Right forelimb (tissue), 1 donor: ENCODE measurements around the gene RPS5.
A peak's percentile ranks its signal among the peaks of the same experiment; 100 is the strongest.
"Not testable (repeated sequence)": the region's sequence is repeated elsewhere in the genome, so short reads cannot be mapped to it uniquely, and the experiment has no call there.

Experiments
- DNase-seq: peaks from one replicate; pipeline ENCODE4 v3.0.0-alpha.2; 2018

RPS5 gene

DNA sequence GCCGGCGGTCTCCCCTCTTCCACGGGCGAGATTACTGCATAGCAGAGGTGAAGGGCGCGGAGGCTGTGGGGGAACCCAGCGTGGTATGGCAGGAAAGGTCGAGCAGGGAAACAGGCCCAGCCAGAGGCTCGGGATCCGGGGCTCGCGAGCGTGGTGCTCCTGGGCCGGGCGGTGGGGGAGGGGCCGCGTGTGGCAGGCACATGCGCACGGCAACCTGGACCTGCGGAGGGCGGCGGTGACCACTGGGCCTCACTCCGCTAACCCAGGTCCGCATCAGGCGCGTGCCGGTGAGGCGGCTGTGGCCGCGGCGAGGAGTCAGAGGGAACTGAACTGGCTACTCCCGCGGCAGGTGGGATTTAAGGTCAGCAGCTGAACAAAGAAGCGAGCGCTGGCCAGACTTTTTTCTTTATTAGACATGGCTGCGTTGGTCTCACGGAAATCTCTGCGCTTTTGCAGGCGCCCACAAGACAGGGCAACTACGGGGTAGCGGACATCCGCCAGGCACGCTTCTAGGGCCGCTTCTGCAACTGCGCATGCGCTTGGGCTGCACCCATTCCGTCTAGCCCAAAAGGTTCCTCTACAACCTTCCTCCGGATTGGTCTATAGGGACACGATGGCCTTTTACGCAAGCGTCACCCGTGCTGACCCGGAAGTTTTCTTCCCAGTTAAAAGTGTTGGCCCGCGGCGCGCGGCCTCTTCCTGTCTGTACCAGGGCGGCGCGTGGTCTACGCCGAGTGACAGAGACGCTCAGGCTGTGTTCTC is at the start of gene RPS5:
TSS of gene RPS5 (plus strand) at position 694 of the 762 bp plus-strand sequence. CDS start 869 bp downstream, outside the sequence.
- peak; percentile 95 for DNase-seq

DNA sequence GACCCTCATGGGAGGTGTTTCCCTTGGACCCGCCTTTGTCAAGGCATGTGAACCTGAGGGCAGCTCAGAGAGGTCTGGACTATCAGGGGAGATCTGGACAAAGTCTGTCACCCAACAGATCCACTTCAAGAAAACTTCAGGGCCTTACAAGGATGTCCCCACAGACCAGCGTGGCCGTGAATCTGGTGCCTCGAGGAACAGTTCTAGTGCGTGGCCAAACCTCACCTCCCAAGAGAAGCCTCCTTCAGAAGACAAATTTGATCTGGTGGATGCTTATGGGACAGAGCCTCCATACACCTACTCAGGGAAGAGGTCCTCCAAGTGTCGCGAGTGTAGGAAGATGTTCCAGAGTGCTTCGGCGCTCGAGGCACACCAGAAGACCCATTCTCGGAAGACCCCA is 48.7 kb upstream of the RPS5 start:
- DNase-seq: no peak

DNA sequence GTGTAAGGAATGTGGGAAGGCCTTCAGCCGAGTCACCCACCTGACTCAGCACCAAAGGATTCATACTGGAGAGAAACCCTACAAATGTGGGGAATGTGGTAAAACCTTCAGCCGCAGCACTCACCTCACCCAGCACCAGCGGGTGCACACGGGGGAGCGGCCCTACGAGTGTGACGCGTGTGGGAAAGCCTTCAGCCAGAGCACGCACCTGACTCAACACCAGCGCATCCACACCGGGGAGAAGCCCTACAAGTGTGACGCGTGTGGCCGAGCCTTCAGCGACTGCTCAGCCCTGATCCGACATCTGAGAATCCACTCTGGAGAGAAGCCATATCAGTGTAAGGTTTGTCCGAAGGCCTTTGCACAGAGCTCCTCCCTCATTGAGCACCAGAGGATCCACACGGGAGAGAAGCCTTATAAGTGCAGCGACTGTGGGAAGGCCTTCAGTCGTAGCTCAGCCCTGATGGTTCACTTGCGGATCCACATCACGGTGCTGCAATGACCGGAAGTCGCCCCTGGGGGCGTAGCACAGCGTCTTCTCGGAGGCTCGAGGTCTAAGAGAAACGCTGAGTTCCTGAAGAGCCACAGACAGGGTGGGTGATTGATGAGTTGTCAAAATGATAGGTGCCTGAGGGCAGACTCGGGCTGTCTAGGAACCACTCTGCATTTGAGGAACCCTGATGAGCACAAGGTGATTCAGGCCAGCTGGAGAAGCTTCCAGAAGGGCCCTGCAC is 48.1 kb upstream of the RPS5 start:
- no peak for DNase-seq

DNA sequence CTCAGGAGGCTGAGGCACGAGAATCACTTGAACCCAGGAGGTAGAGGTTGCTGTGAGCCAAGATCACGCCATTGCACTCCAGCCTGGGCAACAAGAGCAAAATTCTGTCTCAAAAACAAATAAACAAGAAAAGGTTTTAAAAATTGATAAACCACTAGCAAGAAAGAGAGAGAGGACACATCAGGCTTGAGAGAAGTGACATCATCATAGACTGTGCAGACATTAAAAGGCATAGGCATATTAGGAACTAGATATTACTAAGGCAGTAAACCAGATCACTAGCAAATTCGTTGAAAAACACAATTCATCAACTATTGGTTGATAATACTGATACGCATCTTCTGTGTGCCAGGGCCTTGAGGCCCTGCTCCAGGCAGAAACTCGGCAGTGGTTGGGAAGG is 41.5 kb upstream of the RPS5 start:
- DNase-seq: no peak

DNA sequence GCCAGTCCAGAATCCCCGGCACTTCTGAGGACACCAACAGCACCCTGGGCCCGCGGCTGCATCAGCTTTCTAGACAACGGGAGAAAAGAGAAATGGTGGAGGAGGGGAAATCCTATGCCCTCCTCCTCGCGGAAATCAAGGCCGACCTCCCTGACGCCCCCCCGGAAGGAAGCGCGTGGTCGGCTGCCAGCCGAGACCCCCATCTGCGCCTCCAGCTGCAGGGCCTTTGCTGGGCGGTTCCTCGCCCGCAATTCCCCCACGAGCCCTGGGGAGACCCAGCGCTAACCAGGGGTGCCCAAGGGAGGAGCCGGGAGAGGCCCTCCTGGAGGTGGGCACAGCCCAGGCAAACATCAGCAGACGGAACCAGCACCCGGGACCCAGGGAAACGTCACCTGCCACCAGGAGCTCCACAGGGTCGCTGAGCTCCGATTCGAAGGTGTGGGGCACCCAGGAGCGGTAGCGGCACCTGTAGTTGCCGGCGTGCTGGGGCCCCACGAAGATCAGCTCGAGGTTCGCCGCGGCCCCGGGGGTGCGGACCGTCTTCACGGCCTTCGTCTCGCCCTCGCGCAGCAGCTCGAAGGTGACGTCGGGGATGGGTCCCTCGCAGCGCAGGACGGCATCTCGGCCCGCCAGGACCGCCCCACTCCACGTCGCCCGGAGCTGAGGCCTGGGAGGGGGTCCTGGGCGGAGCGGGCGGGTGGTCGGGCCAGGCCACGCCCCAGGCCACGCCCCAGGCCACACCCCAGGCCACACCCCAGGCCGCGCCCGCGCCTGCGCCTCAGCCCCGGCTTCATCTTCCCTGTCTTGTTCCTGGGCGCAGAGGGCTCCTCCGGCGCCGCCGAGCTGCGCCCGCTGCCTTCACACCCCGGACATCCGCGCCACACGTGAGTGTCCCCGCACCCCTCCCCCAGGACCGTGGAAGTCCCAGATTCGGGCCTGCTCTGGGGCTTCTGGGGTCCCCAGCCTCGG is 39.8 kb upstream of the RPS5 start:
- peak; percentile 73 for DNase-seq

DNA sequence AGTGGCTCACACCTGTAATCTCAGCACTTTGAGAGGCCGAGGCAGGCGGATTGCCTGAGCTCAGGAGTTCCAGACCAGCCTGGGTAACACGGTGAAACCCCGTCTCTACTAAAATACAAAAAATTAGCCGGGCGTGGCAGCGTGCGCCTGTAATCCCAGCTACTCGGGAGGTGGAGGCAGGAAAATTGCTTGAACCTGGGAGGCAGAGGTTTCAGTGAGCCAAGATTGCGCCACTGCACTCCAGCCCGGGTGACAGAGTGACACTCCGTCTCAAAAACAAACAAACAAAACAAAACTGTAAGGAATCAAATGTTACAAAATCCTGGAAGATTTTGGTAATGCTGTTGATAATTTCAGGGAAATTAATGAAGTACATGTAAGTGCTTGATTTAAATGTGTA is 39.0 kb upstream of the RPS5 start:
- not testable (repeated sequence) for DNase-seq

DNA sequence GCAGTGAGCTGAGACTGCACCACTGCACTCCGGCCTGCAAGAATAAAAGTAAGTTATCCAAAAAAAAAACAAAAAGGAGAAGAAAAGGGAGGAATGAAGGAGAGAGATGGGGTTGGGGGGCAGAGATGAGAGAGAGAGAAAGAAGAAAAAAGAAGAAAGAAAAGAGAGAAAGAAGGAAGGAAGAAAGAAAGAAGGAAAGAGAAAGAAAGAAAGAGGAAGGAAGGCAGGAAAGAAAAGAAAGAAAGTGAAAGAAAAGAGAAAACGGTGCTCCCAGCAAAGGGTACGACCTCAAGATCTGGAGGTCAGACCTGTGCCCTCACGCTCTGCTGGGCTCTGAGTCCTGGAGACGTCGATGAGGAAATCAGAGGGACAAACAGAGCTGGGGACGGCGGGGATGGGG is 37.5 kb upstream of the RPS5 start:
- no peak for DNase-seq

DNA sequence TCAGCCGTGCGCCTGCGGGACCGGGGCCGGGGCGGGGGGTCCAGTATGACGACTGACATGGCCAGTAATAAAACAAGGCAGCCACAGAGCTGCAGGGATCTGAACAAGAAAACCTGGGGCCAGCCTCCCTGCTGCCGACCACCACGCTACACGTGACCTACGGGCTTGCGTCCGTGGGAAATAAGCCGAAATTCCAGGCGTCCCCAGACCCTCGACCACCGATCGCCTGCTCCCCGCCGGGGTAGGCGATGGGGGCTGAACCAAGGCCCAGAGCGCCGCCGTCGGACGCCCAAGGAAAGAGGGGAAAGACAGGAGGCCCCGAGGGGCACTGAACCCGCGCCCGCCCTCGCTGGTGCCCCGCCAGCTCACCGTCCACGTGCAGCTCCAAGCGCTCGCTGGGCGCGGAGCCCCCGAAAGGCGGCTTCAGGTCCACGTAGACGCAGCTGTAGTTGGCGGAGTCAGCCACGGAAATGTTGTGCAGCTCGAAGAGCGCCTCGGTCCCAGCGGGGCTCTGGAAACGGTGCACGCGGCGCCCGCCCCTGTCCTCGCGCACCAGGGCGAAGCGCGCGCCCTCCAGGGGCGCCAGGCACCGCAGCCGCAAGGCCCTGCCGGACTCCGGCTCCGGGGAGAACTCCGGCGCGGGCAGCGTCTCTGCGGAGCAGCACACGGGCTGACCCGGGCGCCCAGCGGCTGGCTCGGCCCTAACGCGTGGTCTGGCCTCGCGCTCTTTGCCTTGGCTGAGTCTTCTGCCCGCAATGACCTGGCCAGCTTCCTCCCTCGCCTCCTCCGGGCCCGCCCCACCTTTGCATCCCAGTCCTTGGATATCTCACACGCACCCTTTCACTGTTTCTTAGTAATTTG is 36.8 kb upstream of the RPS5 start:
- DNase-seq: no peak

DNA sequence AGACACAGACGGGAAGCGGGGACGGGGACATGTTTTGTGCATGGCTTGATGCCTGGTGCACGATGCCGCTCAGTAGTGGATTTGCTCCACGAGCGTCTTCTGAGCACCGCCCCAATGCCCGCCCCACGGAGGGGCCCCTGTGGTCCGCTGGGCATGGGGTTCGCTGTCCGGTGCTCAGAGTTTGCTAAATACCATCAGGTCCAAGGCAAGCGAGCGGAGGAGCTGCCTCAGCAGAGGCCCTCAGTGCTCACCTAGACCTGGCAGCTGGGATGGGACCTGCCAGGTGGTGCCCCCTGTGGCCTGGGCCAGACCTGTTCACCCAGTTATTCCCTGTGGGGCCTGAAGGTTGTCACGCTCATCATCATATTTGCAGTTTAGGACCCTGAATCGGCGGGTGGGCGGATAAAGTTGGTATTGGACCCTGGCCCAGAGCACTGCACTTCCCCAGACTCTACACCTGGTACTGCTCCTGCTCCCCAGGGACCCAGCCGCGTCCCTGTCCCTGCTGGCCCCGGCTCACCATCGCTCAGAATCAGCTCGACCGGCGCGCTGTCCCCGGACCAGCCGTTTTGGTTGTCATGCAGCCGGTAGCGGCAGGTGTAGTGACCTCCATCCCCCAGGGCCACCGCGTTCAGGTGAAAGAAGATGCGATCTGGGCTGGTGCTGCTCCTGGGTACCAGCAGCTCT is 36.1 kb upstream of the RPS5 start:
- no peak for DNase-seq

DNA sequence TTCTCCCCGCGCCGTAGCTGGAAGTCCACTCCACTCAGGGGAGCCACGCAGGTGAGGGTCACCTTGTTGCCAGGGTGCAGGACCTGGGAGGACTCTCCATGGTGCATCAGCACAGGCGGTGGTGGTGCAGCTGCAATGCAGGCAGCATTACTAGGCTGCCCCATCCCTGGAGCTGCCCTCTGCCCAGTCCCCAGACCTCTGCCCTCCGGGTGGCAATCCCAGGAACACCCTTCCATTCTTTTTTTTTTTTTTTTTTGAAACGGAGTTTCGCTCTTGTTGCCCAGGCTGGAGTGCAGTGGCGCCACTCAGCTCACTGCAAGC is 35.6 kb upstream of the RPS5 start:
- no peak for DNase-seq

DNA sequence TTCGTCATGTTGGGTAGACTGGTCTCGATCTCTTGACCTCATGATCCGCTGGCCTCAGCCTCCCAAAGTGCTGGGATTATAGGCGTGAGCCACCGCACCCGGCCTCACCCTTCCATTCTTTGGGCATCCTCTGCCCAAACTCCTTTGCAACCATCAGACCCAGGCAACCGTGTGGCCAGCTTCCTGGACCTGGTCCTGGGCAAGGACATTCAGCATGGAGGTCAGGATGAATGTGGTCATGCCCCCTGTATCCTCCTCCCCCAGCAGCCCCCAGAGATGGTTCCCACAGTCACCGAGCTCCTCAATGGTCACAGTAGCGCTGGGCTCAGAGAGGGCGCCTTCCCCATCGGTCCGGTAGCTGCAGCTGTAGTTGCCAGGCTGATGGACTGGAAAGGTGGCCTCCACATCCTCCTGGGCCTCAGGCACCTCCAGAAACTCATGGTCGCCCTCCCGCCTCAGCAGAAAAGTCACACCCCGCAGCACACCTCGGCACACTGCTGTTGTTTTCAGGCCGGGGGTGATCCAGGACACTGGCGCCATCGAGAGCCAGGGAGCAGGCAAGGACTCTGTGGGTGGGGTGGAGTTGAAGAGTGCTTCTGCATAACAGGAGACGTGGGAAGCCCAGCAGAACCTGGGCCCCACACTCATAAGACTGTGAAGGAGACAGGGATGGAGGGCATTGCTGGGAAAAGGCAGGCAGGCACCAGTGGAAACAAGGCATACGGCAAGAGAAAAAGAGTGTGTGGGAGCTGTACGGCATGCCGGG is 34.9 kb upstream of the RPS5 start:
- DNase-seq: no peak

DNA sequence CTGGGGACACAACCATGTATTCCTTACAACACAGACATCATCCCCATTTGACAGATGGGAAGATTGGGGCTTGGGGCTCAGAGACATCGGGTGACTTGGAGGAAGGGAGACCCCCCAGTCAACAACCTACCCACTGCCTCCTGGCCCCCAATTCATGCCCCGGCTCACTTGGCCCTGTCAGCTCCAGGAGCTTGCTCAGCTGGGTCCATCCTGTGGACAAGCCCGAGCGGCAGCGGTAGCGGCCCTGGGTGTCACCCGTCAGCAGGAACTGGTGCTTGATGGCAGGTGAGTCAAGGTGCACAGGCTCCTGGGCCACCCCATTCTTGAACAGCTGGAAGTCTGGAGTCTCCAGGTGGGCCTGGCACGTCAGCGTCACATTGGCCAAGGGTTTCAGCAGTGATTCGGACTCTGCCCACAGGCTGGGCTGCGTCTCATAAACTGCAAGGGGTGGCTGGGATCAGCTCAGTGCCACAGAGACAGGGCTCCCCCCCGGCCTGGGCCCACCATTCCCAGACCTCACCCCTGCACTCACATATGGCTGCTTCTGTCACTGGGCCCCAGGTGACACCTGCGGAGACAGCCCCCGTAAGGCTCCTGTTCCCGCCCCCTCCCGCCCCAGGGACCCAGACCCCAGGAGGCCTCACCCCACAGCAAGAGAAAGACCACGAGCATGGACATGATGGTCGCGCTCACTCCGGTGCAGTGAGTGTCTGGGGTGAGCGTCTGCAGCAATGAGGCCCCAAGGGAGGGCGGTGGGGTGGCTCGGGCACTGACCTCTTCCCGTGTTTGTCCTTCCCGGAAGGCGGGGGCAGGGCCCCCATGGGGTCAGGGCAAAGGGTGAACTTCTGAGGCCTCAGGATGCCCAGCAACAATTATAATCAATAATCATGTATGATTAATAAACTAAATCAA is 34.1 kb upstream of the RPS5 start, which contains the start of gene A1BG:
TSS of gene A1BG (minus strand) at position 733 of the 912 bp plus-strand sequence. CDS start at position 678, 55 bp downstream.
- DNase-seq: peak; percentile 30

DNA sequence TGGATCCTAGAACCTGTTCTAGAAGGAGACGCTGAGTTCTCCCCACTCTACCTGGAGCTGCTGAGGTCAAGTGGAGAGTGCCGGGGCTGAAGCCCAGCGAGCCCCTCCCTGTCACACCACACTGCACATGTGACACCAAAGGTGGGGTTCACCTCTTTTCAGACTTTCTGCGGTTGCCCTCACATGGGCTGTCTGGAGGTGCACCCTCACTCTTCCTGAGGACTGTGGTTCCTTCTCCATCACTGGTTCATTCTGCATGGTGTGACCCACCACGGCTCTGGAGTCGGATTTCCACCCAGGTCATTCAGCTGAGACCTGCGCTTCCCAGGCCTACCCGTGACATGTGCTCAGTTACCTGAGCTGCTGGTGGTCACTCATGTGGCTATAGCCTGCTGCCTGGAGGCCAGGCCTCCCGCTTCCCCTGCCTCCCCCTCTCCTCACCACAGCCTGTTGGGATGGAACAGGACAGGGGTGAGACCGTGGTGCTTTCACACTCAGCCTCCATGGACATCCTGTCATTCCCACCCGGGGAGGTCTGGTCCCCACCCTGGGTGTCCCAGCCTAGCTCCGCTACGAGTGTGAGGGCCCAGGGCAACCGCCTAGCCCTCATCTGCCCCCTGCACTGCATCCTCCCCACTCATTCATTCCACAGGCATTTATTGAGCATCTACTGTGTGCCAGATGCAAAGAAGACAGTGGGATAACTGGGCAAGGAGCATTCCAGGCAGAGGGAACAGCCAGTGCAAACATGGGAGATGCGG is 33.2 kb upstream of the RPS5 start:
- DNase-seq: peak; percentile 32

DNA sequence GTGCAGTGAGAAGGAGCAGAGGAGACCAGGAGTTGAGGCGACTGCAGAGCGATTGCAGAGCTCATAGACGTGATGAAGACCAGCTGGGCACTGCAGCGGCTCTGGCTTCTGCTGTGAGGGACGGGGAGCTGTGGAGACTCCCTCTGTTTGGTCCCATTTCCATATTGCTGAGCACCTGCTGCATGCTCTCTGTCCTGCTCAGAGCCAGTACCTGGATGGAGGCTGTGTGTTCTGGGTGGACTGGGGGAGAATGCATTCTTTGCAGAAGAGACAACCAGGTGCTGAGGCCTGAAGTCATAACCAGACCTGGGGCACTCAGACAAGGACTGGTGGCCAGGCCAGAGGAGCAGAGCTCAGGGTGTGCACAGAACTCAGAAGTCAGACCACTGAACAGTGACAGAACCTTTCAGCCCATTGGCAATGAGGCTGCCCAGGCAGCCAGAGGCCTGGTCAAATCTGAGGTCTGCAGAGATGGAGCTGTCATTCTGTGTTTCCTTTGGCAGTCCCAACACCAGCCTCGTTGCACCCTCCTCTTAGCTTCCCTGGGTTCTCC is 32.5 kb upstream of the RPS5 start:
- peak; percentile 28 for DNase-seq

DNA sequence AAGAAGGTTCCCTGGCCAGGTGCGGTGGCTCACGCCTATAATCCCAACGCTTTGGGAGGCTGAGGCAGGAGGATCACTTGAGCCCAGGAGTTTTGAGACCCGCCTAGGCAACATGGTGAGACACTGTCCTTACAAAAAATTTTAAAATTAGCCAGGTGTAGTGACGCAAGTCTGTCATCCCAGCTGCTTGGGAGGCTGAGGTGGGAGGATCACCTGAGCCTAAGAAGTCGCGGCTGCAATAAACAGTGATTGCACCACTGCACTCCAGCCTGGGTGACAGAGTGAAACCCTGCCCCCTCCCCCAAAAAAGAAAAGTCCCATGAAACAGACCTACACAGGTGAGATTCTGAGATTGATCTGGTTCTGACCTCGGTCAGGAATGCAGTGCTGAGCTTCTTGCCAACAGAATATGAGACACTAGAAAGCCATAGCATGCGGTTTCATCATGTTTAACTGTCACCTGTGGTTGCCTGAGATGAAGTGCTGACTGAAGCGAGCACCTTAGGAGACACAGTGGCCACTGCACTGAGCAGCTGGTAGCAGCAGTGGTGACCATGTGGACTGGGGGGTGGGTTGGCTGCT is 31.8 kb upstream of the RPS5 start:
- DNase-seq: no peak

DNA sequence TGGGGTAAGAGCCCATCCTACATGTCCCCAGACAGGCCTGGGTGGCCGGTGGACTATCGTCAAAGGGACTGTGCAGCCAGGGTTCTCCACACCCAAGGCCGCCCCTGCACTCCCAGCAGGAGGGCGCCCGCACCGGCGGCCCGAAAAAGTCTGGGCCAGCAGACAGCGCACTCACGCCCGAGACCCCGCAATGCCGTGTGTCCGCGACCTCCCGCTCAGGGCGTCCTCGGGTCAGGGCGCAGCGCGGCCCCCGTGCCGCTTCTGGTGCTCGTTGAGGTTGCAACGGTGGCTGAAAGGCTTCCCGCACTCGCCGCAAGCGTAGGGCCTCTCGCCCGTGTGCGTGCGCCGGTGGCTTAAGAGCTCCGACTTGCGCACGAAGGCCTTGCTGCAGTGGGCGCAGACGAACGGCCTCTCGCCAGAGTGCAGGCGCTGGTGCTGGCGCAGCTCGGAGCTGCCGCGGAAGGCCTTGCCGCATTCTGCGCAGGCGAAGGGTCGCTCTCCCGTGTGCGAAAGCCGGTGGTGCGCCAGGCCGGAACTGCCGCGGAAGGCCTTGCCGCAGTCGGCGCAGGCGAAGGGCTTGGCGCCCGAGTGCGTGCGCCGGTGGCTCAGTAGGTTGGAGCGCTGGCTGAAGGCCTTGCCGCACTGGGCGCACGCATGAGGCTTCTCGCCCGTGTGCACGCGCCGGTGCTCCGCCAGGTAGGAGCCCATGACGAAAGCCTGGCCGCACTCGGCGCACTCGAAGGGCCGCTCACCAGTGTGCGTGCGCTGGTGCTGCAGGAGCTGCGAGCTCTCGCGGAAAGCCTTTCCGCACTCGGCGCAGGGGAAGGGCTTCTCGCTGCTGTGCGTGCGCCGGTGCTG is 30.9 kb upstream of the RPS5 start:
- peak; percentile 59 for DNase-seq
